SK-N-MC (cell line): ENCODE measurements around the gene ADSL.
A peak's percentile ranks its signal among the peaks of the same experiment; 100 is the strongest.

Source experiments
- DNase-seq: peaks from one replicate; pipeline ENCODE4 v3.0.0-alpha.2; 2011; ENCODE audit warnings: low read depth, low spot score
- H3K27ac ChIP-seq: fragments of 200-600 bp; sonication (generic); 2 replicates; pipeline ENCODE4 v1.5.1; 2016; ENCODE audit warnings: mixed run types
- H3K36me3 ChIP-seq: fragments of 200-600 bp; sonication (generic); 2 replicates; pipeline ENCODE4 v1.6.1; 2017; ENCODE audit warnings: antibody characterized with exemption, low read length, mixed read lengths; ENCODE audit not compliant: insufficient read depth
- H3K4me3 ChIP-seq: fragments of 200-600 bp; sonication (generic); 2 replicates; pipeline ENCODE4 v1.5.1; 2016
- H3K9ac ChIP-seq: fragments of 200-600 bp; sonication (generic); 2 replicates; pipeline ENCODE4 v1.8.0; 2017; ENCODE audit warnings: mixed run types, mixed read lengths; ENCODE audit not compliant: insufficient read length
- H3K9me3 ChIP-seq: fragments of 200-600 bp; sonication (generic); 2 replicates; pipeline ENCODE4 v1.6.1; 2017; ENCODE audit warnings: low read depth, mild to moderate bottlenecking, antibody characterized with exemption, low read length, moderate library complexity, mixed read lengths
- EZH2 ChIP-seq: fragments of 200-600 bp; sonication (generic); IDR thresholded peaks from one replicate; pipeline ENCODE4 v1.6.1; 2017; ENCODE audit warnings: antibody characterized with exemption
- FOXP2 ChIP-seq: optimal IDR thresholded peaks from 2 replicates; pipeline ENCODE3; 2011; ENCODE audit warnings: mild to moderate bottlenecking, moderate library complexity; ENCODE audit not compliant: insufficient read depth; ENCODE audit errors: extremely low read length, control extremely low read depth
- POLR2AphosphoS5 ChIP-seq: IDR thresholded peaks from 2 replicates; pipeline ENCODE4 v1.6.1; 2012; ENCODE audit warnings: mild to moderate bottlenecking, low read depth, low read length, borderline replicate concordance

The ADSL gene

DNA sequence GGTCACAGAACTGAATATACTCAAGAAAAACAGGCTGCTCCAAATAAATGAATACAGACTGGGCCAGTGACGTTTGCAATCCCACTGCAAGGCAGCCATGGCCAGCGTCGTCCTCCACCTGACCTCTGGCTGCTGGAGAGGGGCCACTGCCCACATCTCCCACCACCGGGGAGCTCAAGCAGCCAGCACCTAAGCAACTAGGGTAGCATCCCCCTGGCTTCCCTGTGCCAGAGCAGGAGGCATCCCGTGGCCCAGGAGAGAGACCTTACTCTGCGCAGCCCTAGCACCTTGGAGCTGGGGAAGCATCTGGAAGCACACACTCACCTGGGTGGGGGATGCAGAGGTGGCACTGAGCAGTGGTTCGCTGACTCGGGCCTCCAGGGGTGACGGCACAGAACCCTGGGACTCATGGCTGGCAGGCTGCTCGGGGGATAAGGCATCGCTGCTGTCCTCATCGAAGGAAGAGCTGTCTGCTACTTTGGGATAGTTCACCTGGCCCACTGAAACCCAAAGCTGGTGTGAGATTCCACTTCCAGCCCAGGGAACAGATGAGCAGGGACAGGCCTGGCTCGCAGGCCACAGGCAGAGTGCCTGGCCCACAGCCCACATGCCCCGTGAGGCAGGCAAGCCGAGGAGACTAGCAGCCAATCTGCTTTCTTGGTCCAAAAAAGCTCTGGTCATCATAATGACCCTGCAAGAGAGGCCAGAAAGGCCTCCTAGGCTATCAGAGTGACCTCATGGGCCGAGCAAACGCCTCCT is 77.8 kb downstream of the ADSL start:
- DNase-seq: no peak
- no peak for TF ChIP-seq EZH2
- TF ChIP-seq POLR2AphosphoS5: no peak
- no peak for TF ChIP-seq FOXP2
- H3K9me3 ChIP-seq: no peaks in the 10 kb centered on the region
- H3K27ac ChIP-seq: no peak overlapping the region
- peaks cover 8% of the 10 kb centered on the region; the same call in 1 of the 2 replicates for H3K36me3 ChIP-seq
- H3K9ac ChIP-seq: no peak overlapping the region
- H3K4me3 ChIP-seq: no peak overlapping the region

DNA sequence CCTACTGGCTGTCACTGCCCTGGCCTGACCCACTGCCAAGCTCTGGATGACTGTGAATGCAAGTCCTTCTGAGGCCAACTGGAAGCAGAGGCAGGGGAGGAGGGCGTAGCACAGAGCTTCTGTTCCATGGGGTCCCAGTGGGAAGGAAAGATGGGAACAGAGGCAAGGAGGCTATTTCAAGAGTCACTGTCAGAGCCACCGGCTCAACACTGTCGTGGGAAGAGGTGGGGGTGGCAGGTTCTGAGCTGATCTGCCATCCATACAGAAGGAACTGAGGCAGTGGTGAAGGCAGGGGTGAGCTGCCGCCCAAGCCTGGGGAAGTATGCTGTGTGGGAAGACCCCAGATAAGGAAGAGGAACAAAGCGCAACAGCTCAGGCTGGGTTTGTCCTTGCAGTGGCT is 78.8 kb downstream of the ADSL start:
- peaks cover 16% of the 10 kb centered on the region; the same call in 1 of the 2 replicates for H3K36me3 ChIP-seq
- H3K9ac ChIP-seq: no peak overlapping the region
- H3K4me3 ChIP-seq: no peak overlapping the region
- DNase-seq: no peak
- H3K27ac ChIP-seq: no peak overlapping the region
- no peak for TF ChIP-seq EZH2
- no peak for TF ChIP-seq FOXP2
- TF ChIP-seq POLR2AphosphoS5: no peak
- no peaks in the 10 kb centered on the region for H3K9me3 ChIP-seq

DNA sequence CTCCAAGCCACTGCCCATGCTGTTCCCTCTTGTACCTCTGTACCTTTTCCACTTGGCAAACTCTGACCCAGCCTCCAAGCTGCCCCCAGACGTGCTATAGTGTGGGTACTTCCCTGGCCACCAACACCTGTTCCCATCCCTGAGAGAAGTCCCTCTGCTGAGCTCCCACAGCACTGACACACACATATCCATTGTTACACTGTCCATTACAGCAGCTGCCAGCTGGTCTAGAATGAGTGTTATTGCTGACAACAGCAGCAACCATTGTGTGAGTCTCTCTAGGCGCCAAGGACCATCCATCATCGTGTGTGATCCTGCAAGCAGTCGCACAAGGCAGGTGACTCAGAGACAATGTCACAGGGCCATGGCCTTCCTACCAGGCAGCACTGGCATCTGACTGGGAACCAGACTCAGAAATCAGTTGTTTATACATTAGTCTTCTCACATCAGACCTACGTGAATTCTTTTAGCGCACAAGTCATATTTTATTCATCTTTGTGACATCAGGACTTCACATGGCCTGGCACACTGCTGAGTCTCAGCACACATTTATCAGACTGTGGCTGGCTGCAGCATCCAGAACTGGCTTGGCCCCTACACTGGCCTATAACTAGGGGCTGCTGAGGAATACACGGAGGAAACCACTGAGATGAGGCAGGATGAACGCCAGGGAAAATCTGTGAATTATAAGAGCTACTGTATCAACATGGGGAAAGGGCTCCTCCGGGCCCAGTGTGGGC is 80.5 kb downstream of the ADSL start:
- Histone ChIP-seq H3K9me3 (no peaks in the 10 kb centered on the region), H3K9ac (no peak overlapping the region), H3K4me3 (no peak overlapping the region), H3K36me3 (peaks cover 16% of the 10 kb centered on the region; the same call in 1 of the 2 replicates), H3K27ac (no peak overlapping the region)
- DNase-seq: no peak
- TF ChIP-seq FOXP2 (no peak), POLR2AphosphoS5 (no peak), EZH2 (no peak)

DNA sequence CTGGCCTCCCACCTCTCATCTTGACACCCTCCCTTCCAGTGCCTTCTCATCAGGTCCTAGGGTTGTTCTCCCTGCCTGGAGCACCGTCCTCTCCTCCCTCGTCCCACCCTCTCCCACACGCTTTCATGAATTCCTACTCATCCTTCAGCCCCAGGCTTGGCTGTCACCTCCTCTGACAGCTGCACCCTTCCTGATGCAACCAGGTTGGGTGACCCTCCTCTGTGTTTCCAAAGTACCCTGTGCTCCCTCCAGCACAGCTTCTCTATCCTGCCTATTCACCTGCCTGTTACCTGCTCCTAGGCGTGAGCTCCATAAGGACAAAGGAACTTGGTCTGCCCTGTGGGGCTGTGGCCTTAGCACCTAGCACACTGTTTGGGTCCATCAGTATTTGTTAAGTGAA is 82.5 kb downstream of the ADSL start:
- Histone ChIP-seq H3K36me3 (peaks cover 12% of the 10 kb centered on the region; the same call in 1 of the 2 replicates), H3K9ac (no peak overlapping the region), H3K27ac (no peak overlapping the region), H3K4me3 (no peak overlapping the region), H3K9me3 (no peaks in the 10 kb centered on the region)
- no peak for TF ChIP-seq POLR2AphosphoS5
- TF ChIP-seq FOXP2: no peak
- TF ChIP-seq EZH2: no peak
- no peak for DNase-seq

DNA sequence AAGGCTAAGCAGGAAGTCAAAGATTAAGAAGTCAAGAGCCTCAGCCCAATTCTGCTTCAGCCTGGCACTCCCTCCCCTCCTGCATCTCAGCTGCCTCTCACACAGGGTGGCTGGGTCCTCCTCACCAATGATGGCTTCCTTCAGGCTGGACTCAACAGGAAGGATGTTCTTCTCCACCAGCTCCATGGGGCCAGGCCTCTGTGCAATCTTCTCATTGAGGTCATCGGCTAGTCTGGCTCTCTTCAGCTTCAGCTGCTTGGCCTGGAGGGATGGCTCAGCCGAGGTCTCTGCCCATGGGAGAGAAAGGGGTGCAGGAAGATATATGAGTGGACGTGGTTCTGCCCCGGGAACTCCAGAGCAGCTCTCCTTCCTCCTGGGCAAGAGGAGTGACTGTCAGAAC is 83.2 kb downstream of the ADSL start:
- Histone ChIP-seq H3K36me3 (peaks cover 12% of the 10 kb centered on the region; the same call in 1 of the 2 replicates), H3K9me3 (no peaks in the 10 kb centered on the region), H3K27ac (no peak overlapping the region), H3K9ac (no peak overlapping the region), H3K4me3 (no peak overlapping the region)
- TF ChIP-seq FOXP2 (no peak), EZH2 (no peak), POLR2AphosphoS5 (no peak)
- DNase-seq: no peak

DNA sequence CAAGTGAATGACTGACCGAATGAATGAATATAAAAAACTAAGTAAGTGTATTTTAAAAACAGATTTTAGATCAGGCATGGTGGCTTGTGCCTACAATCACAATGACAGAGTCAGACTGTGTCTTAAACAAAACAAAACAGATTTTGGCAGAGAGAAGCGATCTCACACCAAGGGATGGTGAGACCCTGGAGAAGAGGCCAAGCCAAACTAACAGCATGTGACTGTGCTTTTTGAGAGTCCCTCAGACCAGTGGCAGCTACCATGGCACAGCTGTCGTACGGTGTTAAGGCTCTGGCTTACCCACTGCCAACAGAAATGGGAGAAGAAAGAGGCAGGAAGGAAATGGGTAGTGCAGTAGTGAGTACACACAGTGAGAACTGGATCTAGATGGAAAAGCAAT is 84.7 kb downstream of the ADSL start:
- TF ChIP-seq FOXP2 (no peak), EZH2 (no peak), POLR2AphosphoS5 (no peak)
- H3K27ac ChIP-seq: no peak overlapping the region
- H3K4me3 ChIP-seq: no peak overlapping the region

DNA sequence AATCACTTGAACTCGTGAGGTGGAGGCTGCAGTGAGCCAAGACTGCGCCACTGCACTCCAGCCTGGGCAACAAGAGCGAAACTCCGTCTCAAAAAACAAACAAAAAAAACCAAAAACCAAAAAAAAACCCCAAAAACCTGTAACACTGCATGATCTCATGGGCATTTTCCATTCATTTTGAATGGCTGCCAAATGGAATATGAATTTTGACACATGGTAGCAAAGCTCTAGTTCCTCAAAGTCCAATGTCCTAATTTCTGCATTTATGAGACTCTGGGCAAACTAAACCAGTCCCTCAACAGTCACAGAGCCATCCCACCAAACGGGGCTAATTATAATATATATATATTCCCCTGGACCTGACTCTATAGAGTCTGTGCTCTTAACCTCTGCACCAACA is 85.9 kb downstream of the ADSL start:
- no peak for TF ChIP-seq EZH2
- TF ChIP-seq FOXP2: no peak
- no peak for TF ChIP-seq POLR2AphosphoS5
- Histone ChIP-seq H3K36me3 (peaks cover 17% of the 10 kb centered on the region; the same call in 1 of the 2 replicates), H3K4me3 (no peak overlapping the region), H3K27ac (no peak overlapping the region), H3K9ac (no peak overlapping the region), H3K9me3 (no peaks in the 10 kb centered on the region)
- no peak for DNase-seq

More for the DNA sequence above, 84.7 kb downstream of the ADSL start:
- no peak for DNase-seq
- no peak overlapping the region for H3K9ac ChIP-seq
- H3K36me3 ChIP-seq: peaks cover 17% of the 10 kb centered on the region; the same call in 1 of the 2 replicates
- no peaks in the 10 kb centered on the region for H3K9me3 ChIP-seq

DNA sequence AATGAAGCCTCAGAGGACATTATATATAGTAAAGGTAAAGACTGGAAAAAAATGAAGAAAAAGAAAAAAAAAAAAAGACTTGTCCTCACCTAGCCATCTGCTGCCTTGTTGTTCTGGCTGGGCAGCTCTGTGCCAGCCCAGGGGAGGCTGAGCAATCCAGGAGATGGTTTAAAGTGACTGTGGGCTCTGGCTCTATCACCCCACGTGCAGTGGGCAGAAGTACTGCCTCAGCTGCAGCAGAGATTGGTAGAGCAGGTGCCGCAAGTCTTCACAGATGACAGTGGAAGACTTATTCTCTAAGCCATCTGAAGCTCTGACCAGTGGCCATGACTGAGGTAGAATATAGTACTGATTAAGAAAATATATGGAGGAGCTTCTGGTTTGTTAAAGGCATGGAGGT is 86.3 kb downstream of the ADSL start:
- Histone ChIP-seq H3K9me3 (no peaks in the 10 kb centered on the region), H3K9ac (no peak overlapping the region), H3K36me3 (peaks cover 17% of the 10 kb centered on the region; the same call in 1 of the 2 replicates), H3K4me3 (no peak overlapping the region), H3K27ac (no peak overlapping the region)
- DNase-seq: no peak
- TF ChIP-seq POLR2AphosphoS5 (no peak), FOXP2 (no peak), EZH2 (no peak)

DNA sequence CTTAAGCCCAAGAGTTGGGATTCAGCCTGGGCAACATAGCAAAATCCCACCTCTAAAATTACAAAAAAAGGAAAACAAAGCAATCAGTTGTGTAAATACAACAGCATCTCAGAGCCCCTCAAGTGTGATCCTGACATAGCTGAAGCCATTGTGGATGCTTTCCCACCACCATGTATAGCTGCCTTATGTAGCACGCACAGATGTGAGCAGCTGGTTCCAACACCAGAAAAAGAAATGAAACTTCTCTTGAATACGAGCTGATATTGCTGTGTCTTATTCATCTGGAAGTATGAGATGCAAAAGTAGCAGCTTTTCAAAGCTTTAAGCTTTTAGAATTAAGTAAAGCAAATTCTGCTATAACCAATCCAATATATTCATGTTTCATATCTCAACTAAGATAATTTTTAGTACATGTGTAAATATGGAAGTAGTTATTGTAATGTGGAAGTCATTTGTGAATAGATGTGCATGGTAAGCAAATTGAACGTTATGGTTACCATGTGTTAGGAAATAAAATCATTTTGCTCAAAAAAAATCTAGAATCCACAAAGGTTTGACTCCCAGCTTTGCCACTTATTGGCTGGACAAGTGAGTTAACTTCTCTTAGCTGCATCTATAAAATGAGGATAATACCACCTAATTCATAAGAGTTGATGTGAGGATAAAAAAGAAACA is 87.3 kb downstream of the ADSL start:
- no peak for DNase-seq
- H3K27ac ChIP-seq: peak overlapping the region; percentile 34
- no peak overlapping the region for H3K9ac ChIP-seq
- peaks cover 17% of the 10 kb centered on the region; the same call in 1 of the 2 replicates for H3K36me3 ChIP-seq
- H3K9me3 ChIP-seq: no peaks in the 10 kb centered on the region
- TF ChIP-seq FOXP2 (no peak), EZH2 (no peak), POLR2AphosphoS5 (no peak)
- no peak overlapping the region for H3K4me3 ChIP-seq
